ENCODE data around the gene TRPM3.

DNA sequence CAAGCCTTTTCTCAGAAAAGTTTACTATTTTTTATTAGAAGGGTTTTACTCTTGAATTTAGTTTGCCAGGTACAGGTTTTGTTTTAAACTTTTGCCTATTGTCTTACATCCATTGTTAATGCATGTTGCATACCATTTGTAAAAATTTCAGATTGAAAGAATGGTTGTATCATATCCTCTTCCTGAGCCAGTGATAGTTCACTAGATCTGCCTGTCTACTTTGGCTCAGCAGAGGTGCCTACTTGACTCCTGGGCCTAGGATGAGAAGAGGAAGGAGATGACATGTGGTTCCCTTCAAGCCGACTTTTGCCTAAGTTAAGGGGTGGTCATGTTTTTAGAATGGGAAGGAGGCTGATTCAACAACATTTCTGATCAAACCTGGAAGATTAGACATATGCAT, 232.9 kb downstream of the TRPM3 start:
- TF ChIP-seq, protein P1, sequence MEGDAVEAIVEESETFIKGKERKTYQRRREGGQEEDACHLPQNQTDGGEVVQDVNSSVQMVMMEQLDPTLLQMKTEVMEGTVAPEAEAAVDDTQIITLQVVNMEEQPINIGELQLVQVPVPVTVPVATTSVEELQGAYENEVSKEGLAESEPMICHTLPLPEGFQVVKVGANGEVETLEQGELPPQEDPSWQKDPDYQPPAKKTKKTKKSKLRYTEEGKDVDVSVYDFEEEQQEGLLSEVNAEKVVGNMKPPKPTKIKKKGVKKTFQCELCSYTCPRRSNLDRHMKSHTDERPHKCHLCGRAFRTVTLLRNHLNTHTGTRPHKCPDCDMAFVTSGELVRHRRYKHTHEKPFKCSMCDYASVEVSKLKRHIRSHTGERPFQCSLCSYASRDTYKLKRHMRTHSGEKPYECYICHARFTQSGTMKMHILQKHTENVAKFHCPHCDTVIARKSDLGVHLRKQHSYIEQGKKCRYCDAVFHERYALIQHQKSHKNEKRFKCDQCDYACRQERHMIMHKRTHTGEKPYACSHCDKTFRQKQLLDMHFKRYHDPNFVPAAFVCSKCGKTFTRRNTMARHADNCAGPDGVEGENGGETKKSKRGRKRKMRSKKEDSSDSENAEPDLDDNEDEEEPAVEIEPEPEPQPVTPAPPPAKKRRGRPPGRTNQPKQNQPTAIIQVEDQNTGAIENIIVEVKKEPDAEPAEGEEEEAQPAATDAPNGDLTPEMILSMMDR (IDR thresholded peaks at IDR 0.05) = no peak
- no peak for TF ChIP-seq POLR2A (IDR thresholded peaks at IDR 0.05)
